GM12878 (cell line): ENCODE results near the gene LIN28B. TPM values are rescaled to one million over a fixed set of nuclear protein-coding genes. Genes with fewer than 3 reads are reported as not detected.

Experiments
- ATAC-seq: fragments of 200-7000 bp; cut with Tn5 transposase; 3 replicates; pipeline ENCODE4 v1.9.1; 2020; ENCODE audit warnings: mild to moderate bottlenecking, moderate library complexity
- BruUV-seq: library from RNA; stranded (reverse); fragments of 400-500 nt; replicated peaks from 2 replicates; lab custom pipeline; 2021; lab: Mats Ljungman, UMichigan
- CTCF ChIA-PET: fragments of 300-600 bp; sonication (Branson Sonifier 250); formaldehyde crosslinking; extraction: SDS; loops from one replicate; lab custom pipeline; 2021; ENCODE audit warnings: inconsistent platforms; lab: Yijun Ruan, JAX
- POLR2A ChIA-PET: fragments of 350-600 bp; formaldehyde crosslinking; extraction: SDS; loops from one replicate; lab custom pipeline; 2021; ENCODE audit warnings: inconsistent platforms; lab: Charles Lee
- RAD21 ChIA-PET: fragments of 300-600 bp; sonication (Branson Sonifier 250); formaldehyde crosslinking; loops from one replicate; lab custom pipeline; 2023; ENCODE audit warnings: antibody characterized with exemption; ENCODE audit not compliant: unreplicated experiment; lab: Charles Lee
- SMC1A ChIA-PET: fragments of 300-600 bp; sonication (Branson Sonifier 250); formaldehyde crosslinking; loops from one replicate; lab custom pipeline; 2023; ENCODE audit not compliant: unreplicated experiment, uncharacterized antibody; lab: Charles Lee
- DNase-seq: peaks from one replicate; pipeline ENCODE4 v3.0.0-alpha.2; 2011; ENCODE audit warnings: low read depth, low spot score
- FAIRE-seq: peaks from 3 replicates; lab custom pipeline; 2011; peaks lifted over from hg19 to GRCh38; lab: Jason Lieb, UNC
- H2AFZ ChIP-seq: 2 replicates; pipeline ENCODE4 v1.6.0; 2011; ENCODE audit warnings: low read depth, low read length, control low read depth; ENCODE audit not compliant: control insufficient read depth
- H3K27ac ChIP-seq: 2 replicates; pipeline ENCODE4 v1.5.1; 2011; ENCODE audit warnings: control low read depth; ENCODE audit not compliant: control insufficient read depth, insufficient read depth
- H3K27me3 ChIP-seq, 2 experiments: replicated peaks in 1 of 2; 2 replicates each; pipeline versions ENCODE4 v1.6.0 to v1.6.1; 2011; ENCODE audit warnings: low read length in 1 of 2; ENCODE audit not compliant: control insufficient read depth in 2 of 2, insufficient read depth in 2 of 2
- H3K36me3 ChIP-seq, 2 experiments: 2 replicates each; pipeline ENCODE4 v1.5.1; 2011; ENCODE audit warnings: low read length in 1 of 2; ENCODE audit not compliant: control insufficient read depth in 2 of 2, insufficient read depth in 2 of 2
- H3K4me1 ChIP-seq: 2 replicates; pipeline ENCODE4 v1.6.1; 2011; ENCODE audit warnings: mild to moderate bottlenecking, low read length, moderate library complexity, mixed read lengths; ENCODE audit not compliant: control insufficient read depth, insufficient read depth
- H3K4me2 ChIP-seq: 2 replicates; pipeline ENCODE4 v1.6.0; 2011; ENCODE audit warnings: control low read depth; ENCODE audit not compliant: control insufficient read depth, insufficient read depth
- H3K4me3 ChIP-seq: fragments of 200-600 bp; sonication (generic); 2 replicates; pipeline ENCODE4 v1.5.1; 2016
- H3K79me2 ChIP-seq: 2 replicates; pipeline ENCODE4 v1.6.0; 2011; ENCODE audit warnings: low read length; ENCODE audit not compliant: control insufficient read depth, insufficient read depth
- H3K9ac ChIP-seq: 2 replicates; pipeline ENCODE4 v1.8.0; 2011; ENCODE audit warnings: low read length, control low read depth, mixed read lengths; ENCODE audit not compliant: control insufficient read depth, insufficient read depth
- H3K9me3 ChIP-seq: replicated peaks from 3 replicates; pipeline ENCODE4 v1.5.1; 2011; ENCODE audit warnings: mild to moderate bottlenecking, low read length; ENCODE audit not compliant: control insufficient read depth, insufficient read depth
- H4K20me1 ChIP-seq: 2 replicates; pipeline ENCODE4 v1.6.0; 2011; ENCODE audit not compliant: control insufficient read depth, insufficient read depth
- ATF7 ChIP-seq: fragments of 450-650 bp; IDR thresholded peaks from 2 replicates; pipeline ENCODE4 v1.6.1; 2016; ENCODE audit warnings: low read depth, mild to moderate bottlenecking
- CHD2 ChIP-seq: IDR thresholded peaks from 2 replicates; pipeline ENCODE4 v1.6.1; 2011; ENCODE audit warnings: low read depth, low read length, improper control_type of control experiment, borderline replicate concordance
- HDAC2 ChIP-seq: fragments of 200-600 bp; sonication (generic); IDR thresholded peaks from 2 replicates; pipeline ENCODE4 v1.6.1; 2017
- MEF2A ChIP-seq: IDR thresholded peaks from 2 replicates; pipeline ENCODE4 v1.6.1; 2011; ENCODE audit warnings: low read depth, mild to moderate bottlenecking, low read length, moderate library complexity; ENCODE audit not compliant: insufficient read depth
- NFIC ChIP-seq: IDR thresholded peaks from 2 replicates; pipeline ENCODE4 v1.6.1; 2012; ENCODE audit warnings: low read depth, mild to moderate bottlenecking, inconsistent platforms, low read length, moderate library complexity
- PAX8 ChIP-seq: fragments of 450-650 bp; IDR thresholded peaks from 2 replicates; pipeline ENCODE4 v1.6.1; 2017; ENCODE audit warnings: mild to moderate bottlenecking, moderate library complexity
- POLR2A ChIP-seq: IDR thresholded peaks from 2 replicates; pipeline ENCODE4 v1.6.1; 2011; ENCODE audit warnings: low read depth, mild to moderate bottlenecking, low read length
- TCF7 ChIP-seq: IDR thresholded peaks from 2 replicates; pipeline ENCODE4 v1.6.1; 2014; ENCODE audit warnings: antibody characterized with exemption, borderline replicate concordance
- WGBS: methylation state at CpG from one replicate; pipeline ENCODE4 v1.1.6; 2016; ENCODE audit warnings: low lambda C conversion rate; ENCODE audit not compliant: insufficient replicate concordance, insufficient coverage; ENCODE audit errors: missing lambda C conversion rate; 5-methylcytosine and 5-hydroxymethylcytosine counted together
- in situ Hi-C: fragments of 300-500 bp; cut with MboI; formaldehyde crosslinking; loops from 9 replicates; pipeline ENCODE4 v1.14.3; 2018; ENCODE audit warnings: mixed read lengths
- intact Hi-C: fragments of 100-400 bp; cut with micrococcal nuclease; formaldehyde crosslinking; loops from one replicate; pipeline ENCODE4 v1.14.2; 2022; ENCODE audit not compliant: unreplicated experiment
- polyA plus RNA-seq, 11 experiments: library from polyadenylated mRNA; depleted of rRNA in 4 of 11; unstranded in 6 of 11; stranded (reverse) in 5 of 11; fragments of >200 nt; fragmentation: Nextera tagmentation in 4 of 11; fragmentation: Illumina TruSeq in 1 of 11; extraction: Ambion mirVana in 4 of 11; extraction: Trizol in 1 of 11; gene quantifications; 1 replicate in 1 of 11; 2 replicates in 10 of 11; pipeline versions ENCODE4 v1.2.1 to v1.2.3, GENCODE V29; 2011 to 2016; ENCODE audit warnings: inconsistent platforms in 2 of 11, missing spikeins in 2 of 11, low read depth in 1 of 11
- total RNA-seq, 4 experiments: library from RNA; depleted of rRNA in 3 of 4; stranded (reverse); fragments of >200 nt in 3 of 4; fragmentation: Illumina TruSeq in 1 of 4; extraction: Trizol in 1 of 4; gene quantifications; 2 replicates each; pipeline versions ENCODE4 v1.2.1 to v1.2.3, GENCODE V29; 2013 to 2021
- TF ChIP-seq, protein P1 (sequence below): fragments of 450-650 bp; formaldehyde crosslinking; IDR thresholded peaks from 2 replicates; pipeline ENCODE4 v1.4.0; 2022; ENCODE audit warnings: mild to moderate bottlenecking, moderate library complexity
- TF ChIP-seq, protein P2 (sequence below): fragments of 450-650 bp; IDR thresholded peaks from 2 replicates; pipeline ENCODE4 v1.6.1; 2018; ENCODE audit warnings: borderline replicate concordance, mild to moderate bottlenecking; ENCODE audit not compliant: partially characterized antibody
- TF ChIP-seq, protein P3 (sequence below): fragments of 450-650 bp; IDR thresholded peaks from 2 replicates; pipeline ENCODE4 v1.6.1; 2017; ENCODE audit warnings: low read depth, mild to moderate bottlenecking, moderate library complexity
- TF ChIP-seq, protein P4 (sequence below): IDR thresholded peaks from 2 replicates; pipeline ENCODE4 v1.6.1; 2011; ENCODE audit warnings: mild to moderate bottlenecking, low read depth, low read length, moderate library complexity; ENCODE audit not compliant: insufficient replicate concordance

Gene LIN28B
- total and polyA plus RNA-seq, 10 of the 15 experiments (the other 5 are each of a cell fraction or from before 2014, with no cell fraction given), result 0.01 to 2.4 (median 0.09) TPM; not detected in 6

DNA sequence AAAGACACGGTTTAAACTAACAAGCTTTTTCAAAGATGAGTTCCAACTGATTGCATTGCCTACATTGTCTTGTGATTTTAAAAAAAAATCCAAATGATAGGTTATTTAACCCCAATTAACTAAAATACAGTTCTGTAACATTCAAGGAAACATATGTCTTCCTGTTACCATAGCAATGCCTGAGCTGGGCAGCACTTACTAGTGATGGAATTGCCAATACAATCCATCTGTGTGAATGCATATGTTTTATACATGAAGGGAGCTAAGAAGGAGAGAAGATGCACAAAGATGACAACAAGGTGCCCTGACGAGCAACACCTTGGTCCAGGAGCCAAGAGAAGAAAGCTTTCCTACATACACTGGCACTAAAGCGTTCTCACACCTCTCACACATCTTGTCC lies 154.2 kb downstream of the LIN28B start (continued):
- TF ChIP-seq, protein P1, sequence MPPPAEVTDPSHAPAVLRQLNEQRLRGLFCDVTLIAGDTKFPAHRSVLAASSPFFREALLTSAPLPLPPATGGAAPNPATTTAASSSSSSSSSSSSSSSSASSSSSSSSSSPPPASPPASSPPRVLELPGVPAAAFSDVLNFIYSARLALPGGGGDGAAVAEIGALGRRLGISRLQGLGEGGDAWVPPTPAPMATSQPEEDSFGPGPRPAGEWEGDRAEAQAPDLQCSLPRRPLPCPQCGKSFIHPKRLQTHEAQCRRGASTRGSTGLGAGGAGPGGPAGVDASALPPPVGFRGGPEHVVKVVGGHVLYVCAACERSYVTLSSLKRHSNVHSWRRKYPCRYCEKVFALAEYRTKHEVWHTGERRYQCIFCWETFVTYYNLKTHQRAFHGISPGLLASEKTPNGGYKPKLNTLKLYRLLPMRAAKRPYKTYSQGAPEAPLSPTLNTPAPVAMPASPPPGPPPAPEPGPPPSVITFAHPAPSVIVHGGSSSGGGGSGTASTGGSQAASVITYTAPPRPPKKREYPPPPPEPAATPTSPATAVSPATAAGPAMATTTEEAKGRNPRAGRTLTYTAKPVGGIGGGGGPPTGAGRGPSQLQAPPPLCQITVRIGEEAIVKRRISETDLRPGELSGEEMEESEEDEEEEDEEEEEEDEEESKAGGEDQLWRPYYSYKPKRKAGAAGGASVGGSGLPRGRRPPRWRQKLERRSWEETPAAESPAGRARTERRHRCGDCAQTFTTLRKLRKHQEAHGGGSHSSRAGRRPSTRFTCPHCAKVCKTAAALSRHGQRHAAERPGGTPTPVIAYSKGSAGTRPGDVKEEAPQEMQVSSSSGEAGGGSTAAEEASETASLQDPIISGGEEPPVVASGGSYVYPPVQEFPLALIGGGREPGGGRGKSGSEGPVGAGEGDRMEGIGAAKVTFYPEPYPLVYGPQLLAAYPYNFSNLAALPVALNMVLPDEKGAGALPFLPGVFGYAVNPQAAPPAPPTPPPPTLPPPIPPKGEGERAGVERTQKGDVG (CRISPR knock-in tag), result no peak

DNA sequence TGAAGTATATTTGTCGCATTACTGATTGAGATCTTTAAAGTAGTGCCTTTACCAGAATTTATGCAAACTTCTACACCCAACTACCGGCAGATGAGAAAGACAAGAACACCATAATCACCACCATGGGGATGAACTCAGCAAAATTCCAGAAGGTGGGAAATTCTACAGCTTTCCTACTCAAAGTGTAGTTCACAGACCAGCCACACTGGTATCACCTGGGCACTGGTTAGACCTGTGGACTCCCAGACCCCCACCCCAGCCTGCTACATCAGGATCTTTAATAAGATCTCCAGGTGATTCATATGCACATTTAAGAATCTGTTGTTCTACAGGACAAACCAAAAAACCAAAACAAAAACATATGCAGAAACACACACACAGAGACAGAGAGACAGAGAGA lies 155.0 kb downstream of the LIN28B start:
- intact Hi-C loops, result no loop called here
- no peak for DNase-seq
- Histone ChIP-seq H2AFZ (no peak overlapping the region), H3K9ac (no peak overlapping the region), H3K79me2 (no peaks in the 10 kb centered on the region), H3K27me3 (no peaks in the 10 kb centered on the region), H3K9me3 (no peaks in the 10 kb centered on the region), H3K4me1 (no peaks in the 10 kb centered on the region), H3K36me3 (no peaks in the 10 kb centered on the region), H3K4me2 (no peak overlapping the region), H3K27ac (no peak overlapping the region), H3K4me3 (no peak overlapping the region), H4K20me1 (no peaks in the 10 kb centered on the region)
- no peak for FAIRE-seq
- in situ Hi-C loops, result no loop called here
- 78% methylated on average over 2 of the region's 2 CpGs for whole genome bisulfite sequencing
- CTCF ChIA-PET, result interaction anchor here (0.5 to 1.5 kb wide), 2 partner anchors 289 to 1868 kb away, joined by 3 read pairs; no protein-coding TSS in a partner anchor
- POLR2A ChIA-PET, result no interaction called here
- RAD21 ChIA-PET, result no interaction called here
- no peak for ATAC-seq
- no TSS peak for BruUV-seq
- SMC1A ChIA-PET, result no interaction called here
- TF ChIP-seq TCF7 (no peak), POLR2A (no peak), PAX8 (no peak), ATF7 (no peak), MEF2A (no peak), NFIC (no peak), HDAC2 (no peak), CHD2 (no peak)
- TF ChIP-seq, protein P2, sequence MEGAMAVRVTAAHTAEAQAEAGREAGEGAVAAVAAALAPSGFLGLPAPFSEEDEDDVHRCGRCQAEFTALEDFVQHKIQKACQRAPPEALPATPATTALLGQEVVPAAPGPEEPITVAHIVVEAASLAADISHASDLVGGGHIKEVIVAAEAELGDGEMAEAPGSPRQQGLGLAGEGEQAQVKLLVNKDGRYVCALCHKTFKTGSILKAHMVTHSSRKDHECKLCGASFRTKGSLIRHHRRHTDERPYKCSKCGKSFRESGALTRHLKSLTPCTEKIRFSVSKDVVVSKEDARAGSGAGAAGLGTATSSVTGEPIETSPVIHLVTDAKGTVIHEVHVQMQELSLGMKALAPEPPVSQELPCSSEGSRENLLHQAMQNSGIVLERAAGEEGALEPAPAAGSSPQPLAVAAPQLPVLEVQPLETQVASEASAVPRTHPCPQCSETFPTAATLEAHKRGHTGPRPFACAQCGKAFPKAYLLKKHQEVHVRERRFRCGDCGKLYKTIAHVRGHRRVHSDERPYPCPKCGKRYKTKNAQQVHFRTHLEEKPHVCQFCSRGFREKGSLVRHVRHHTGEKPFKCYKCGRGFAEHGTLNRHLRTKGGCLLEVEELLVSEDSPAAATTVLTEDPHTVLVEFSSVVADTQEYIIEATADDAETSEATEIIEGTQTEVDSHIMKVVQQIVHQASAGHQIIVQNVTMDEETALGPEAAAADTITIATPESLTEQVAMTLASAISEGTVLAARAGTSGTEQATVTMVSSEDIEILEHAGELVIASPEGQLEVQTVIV, result no peak
- TF ChIP-seq, protein P3, sequence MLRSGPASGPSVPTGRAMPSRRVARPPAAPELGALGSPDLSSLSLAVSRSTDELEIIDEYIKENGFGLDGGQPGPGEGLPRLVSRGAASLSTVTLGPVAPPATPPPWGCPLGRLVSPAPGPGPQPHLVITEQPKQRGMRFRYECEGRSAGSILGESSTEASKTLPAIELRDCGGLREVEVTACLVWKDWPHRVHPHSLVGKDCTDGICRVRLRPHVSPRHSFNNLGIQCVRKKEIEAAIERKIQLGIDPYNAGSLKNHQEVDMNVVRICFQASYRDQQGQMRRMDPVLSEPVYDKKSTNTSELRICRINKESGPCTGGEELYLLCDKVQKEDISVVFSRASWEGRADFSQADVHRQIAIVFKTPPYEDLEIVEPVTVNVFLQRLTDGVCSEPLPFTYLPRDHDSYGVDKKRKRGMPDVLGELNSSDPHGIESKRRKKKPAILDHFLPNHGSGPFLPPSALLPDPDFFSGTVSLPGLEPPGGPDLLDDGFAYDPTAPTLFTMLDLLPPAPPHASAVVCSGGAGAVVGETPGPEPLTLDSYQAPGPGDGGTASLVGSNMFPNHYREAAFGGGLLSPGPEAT, result no peak
- TF ChIP-seq, protein P4, sequence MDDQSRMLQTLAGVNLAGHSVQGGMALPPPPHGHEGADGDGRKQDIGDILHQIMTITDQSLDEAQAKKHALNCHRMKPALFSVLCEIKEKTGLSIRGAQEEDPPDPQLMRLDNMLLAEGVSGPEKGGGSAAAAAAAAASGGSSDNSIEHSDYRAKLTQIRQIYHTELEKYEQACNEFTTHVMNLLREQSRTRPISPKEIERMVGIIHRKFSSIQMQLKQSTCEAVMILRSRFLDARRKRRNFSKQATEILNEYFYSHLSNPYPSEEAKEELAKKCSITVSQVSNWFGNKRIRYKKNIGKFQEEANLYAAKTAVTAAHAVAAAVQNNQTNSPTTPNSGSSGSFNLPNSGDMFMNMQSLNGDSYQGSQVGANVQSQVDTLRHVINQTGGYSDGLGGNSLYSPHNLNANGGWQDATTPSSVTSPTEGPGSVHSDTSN, result no peak
